HepG2 (cell line): ENCODE measurements around the gene DUSP7. TPM values are rescaled to one million over a fixed set of nuclear protein-coding genes. Genes with fewer than 3 reads are reported as not detected.
A peak's percentile ranks its signal among the peaks of the same experiment; 100 is the strongest.

Experiments used
- GATAD1 ChIP-seq: IDR thresholded peaks from 2 replicates; pipeline ENCODE4 v1.6.1; 2016; ENCODE audit warnings: missing genetic modification reagents, missing compliant biosample characterization
- GFI1 ChIP-seq: sonication (generic); formaldehyde crosslinking; IDR thresholded peaks from 2 replicates; pipeline ENCODE4 v1.5.0; 2020; ENCODE audit warnings: missing genetic modification reagents, mild to moderate bottlenecking, borderline replicate concordance
- KDM5B ChIP-seq: sonication (generic); formaldehyde crosslinking; IDR thresholded peaks from 2 replicates; pipeline ENCODE4 v1.4.0; 2020; ENCODE audit warnings: missing genetic modification reagents, mild to moderate bottlenecking, borderline replicate concordance
- MXI1 ChIP-seq: IDR thresholded peaks from 3 replicates; pipeline ENCODE4 v1.6.1; 2012; ENCODE audit warnings: low read depth, low read length, inconsistent platforms, borderline replicate concordance
- NFE2 ChIP-seq: sonication (generic); formaldehyde crosslinking; IDR thresholded peaks from 2 replicates; pipeline ENCODE4 v1.4.0; 2020; ENCODE audit warnings: missing genetic modification reagents
- NFYB ChIP-seq: sonication (generic); formaldehyde crosslinking; IDR thresholded peaks from 2 replicates; pipeline ENCODE4 v1.4.0; 2020; ENCODE audit warnings: missing genetic modification reagents
- PAXIP1 ChIP-seq: sonication (generic); formaldehyde crosslinking; conservative IDR thresholded peaks from 2 replicates; pipeline ENCODE4 v1.4.0; 2020; ENCODE audit warnings: mild to moderate bottlenecking, missing genetic modification reagents, moderate library complexity
- SOX6 ChIP-seq, 2 experiments: fragments of 450-650 bp in 1 of 2; sonication (generic) in 1 of 2; formaldehyde crosslinking in 1 of 2; IDR thresholded peaks; 2 replicates each; pipeline versions ENCODE4 v1.4.0 to v1.6.1; 2017 to 2020; ENCODE audit warnings: antibody characterized with exemption in 1 of 2, mild to moderate bottlenecking in 1 of 2, missing genetic modification reagents in 1 of 2
- ZFP36 ChIP-seq: fragments of 150-350 bp; IDR thresholded peaks from 2 replicates; pipeline ENCODE4 v1.6.1; 2018; ENCODE audit warnings: borderline replicate concordance, low read length, low read depth; ENCODE audit not compliant: partially characterized antibody
- ZHX1 ChIP-seq: sonication (generic); formaldehyde crosslinking; IDR thresholded peaks from 2 replicates; pipeline ENCODE4 v1.8.1; 2022; ENCODE audit warnings: low read depth, mild to moderate bottlenecking, missing genetic modification reagents
- ZIK1 ChIP-seq: sonication (generic); formaldehyde crosslinking; IDR thresholded peaks from 2 replicates; pipeline ENCODE4 v1.5.0; 2020; ENCODE audit warnings: mild to moderate bottlenecking, low read depth, missing genetic modification reagents, borderline replicate concordance
- ZKSCAN8 ChIP-seq: IDR thresholded peaks from 2 replicates; pipeline ENCODE4 v1.6.1; 2016; ENCODE audit warnings: borderline replicate concordance, missing genetic modification reagents, missing compliant biosample characterization
- ZNF230 ChIP-seq: sonication (generic); formaldehyde crosslinking; IDR thresholded peaks from 2 replicates; pipeline ENCODE4 v1.4.0; 2020; ENCODE audit warnings: mild to moderate bottlenecking, missing genetic modification reagents
- ZNF256 ChIP-seq: sonication (generic); formaldehyde crosslinking; conservative IDR thresholded peaks from 2 replicates; pipeline ENCODE4 v1.4.0; 2020; ENCODE audit warnings: missing genetic modification reagents
- ZNF292 ChIP-seq: sonication (generic); formaldehyde crosslinking; IDR thresholded peaks from 2 replicates; pipeline ENCODE4 v1.8.1; 2022; ENCODE audit warnings: mild to moderate bottlenecking, low read depth, missing genetic modification reagents, borderline replicate concordance
- ZNF569 ChIP-seq: sonication (generic); formaldehyde crosslinking; IDR thresholded peaks from 2 replicates; pipeline ENCODE4 v1.5.0; 2020; ENCODE audit warnings: mild to moderate bottlenecking, missing genetic modification reagents, moderate library complexity, borderline replicate concordance
- ZNF660 ChIP-seq: sonication (generic); formaldehyde crosslinking; IDR thresholded peaks from 2 replicates; pipeline ENCODE4 v1.5.1; 2020; ENCODE audit warnings: mild to moderate bottlenecking, low read depth, missing genetic modification reagents, borderline replicate concordance
- ZNF790 ChIP-seq: sonication (generic); formaldehyde crosslinking; IDR thresholded peaks from 2 replicates; pipeline ENCODE4 v1.8.0; 2022; ENCODE audit warnings: missing genetic modification reagents, mild to moderate bottlenecking, borderline replicate concordance
- ZSCAN31 ChIP-seq: sonication (generic); formaldehyde crosslinking; IDR thresholded peaks from 2 replicates; pipeline ENCODE4 v1.5.0; 2020; ENCODE audit warnings: low read depth, mild to moderate bottlenecking, missing genetic modification reagents
- ZSCAN5A ChIP-seq: sonication (generic); formaldehyde crosslinking; IDR thresholded peaks from 2 replicates; pipeline ENCODE4 v1.8.0; 2022; ENCODE audit warnings: mild to moderate bottlenecking, missing genetic modification reagents, borderline replicate concordance
- polyA plus RNA-seq, 8 experiments: library from polyadenylated mRNA; depleted of rRNA in 3 of 8; stranded (reverse) in 7 of 8; unstranded in 1 of 8; fragments of >200 nt; fragmentation: Illumina TruSeq in 4 of 8; extraction: Trizol in 4 of 8; gene quantifications; 2 replicates each; pipeline versions ENCODE4 v1.2.1 to v1.2.3, GENCODE V29; 2011 to 2016; ENCODE audit warnings: low read depth in 4 of 8, missing spikeins in 1 of 8, mixed read lengths in 1 of 8; ENCODE audit not compliant: insufficient read depth in 1 of 8
- total RNA-seq, 5 experiments: library from RNA; depleted of rRNA; stranded (reverse); fragments of >200 nt; fragmentation: Illumina TruSeq; extraction: Trizol; gene quantifications; 2 replicates each; pipeline ENCODE4 v1.2.3, GENCODE V29; 2016; ENCODE audit warnings: low read depth in 1 of 5

The DUSP7 gene
- total and polyA plus RNA-seq, 2 of the 13 experiments (the other 11 are each of a cell fraction or from before 2014, with no cell fraction given): 6.6 to 8.8 TPM

GRCh38 chr3:52080830-52081719, 24.7 kb upstream of the DUSP7 start (continued):
- TF ChIP-seq PAXIP1 (peak; percentile 95), NFYB (CRISPR knock-in tag) (peak; percentile 22; the same call in 1 of the 2 replicates), GATAD1 (no peak), ZNF230 (CRISPR knock-in tag) (0 out of 2 replicates have a peak, but pooled peaks have one; percentile 10), ZIK1 (CRISPR knock-in tag) (no peak), ZNF569 (CRISPR knock-in tag) (no peak), ZFP36 (no peak), ZSCAN31 (CRISPR knock-in tag) (no peak), ZNF660 (CRISPR knock-in tag) (0 out of 2 replicates have a peak, but pooled peaks have one; percentile 50), ZKSCAN8 (CRISPR knock-in tag) (peak; percentile 69; the same call in 1 of the 2 replicates), ZSCAN5A (CRISPR knock-in tag) (no peak), ZHX1 (CRISPR knock-in tag) (no peak), NFE2 (CRISPR knock-in tag) (no peak), MXI1 (no peak), SOX6 (IDR thresholded peaks at IDR 0.05) (no peak), SOX6 (CRISPR knock-in tag; IDR thresholded peaks at IDR 0.05) (peak; percentile 91), ZNF292 (peak; percentile 72; the same call in 1 of the 2 replicates), ZNF256 (CRISPR knock-in tag) (no peak), GFI1 (CRISPR knock-in tag) (peak; percentile 95), ZNF790 (CRISPR knock-in tag) (no peak), KDM5B (peak; percentile 55; the same call in 1 of the 2 replicates)
